GM12874 (cell line): Measurements from ENCODE around the gene BTBD19.

Experiments
- TF ChIP-seq, protein P1 (sequence below): IDR thresholded peaks from 2 replicates; pipeline ENCODE4 v1.5.1; 2011; ENCODE audit warnings: low read depth, mild to moderate bottlenecking, control low read depth, low read length, moderate library complexity; ENCODE audit not compliant: insufficient read depth

Gene BTBD19

DNA sequence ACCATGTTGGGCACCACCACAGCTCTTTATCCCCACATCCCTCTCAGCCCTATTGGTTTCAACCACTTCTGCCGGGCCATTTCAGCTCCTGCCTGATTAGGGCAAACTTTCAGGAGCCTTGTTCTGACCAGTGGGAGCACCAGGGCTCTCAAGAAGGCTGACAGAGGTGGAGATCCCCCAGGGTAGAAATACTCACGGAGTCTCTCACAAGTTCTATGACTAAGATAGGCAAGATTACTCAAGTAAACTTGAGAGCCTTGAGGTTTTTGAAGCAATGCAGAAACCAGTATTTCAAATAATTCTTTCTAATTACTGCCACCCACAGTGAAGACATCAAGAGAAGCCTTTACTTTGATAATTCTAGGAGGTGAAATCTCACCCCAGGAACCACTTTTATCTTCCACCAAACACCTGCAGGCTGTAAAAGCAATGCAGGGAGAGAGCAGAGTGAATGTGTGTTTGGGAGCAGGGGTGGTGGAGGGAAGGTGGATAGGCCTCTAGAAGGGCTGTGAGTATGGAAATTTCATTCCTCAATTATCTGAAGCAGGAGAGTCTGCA lies 41.3 kb downstream of the BTBD19 start:
- TF ChIP-seq, protein P1, sequence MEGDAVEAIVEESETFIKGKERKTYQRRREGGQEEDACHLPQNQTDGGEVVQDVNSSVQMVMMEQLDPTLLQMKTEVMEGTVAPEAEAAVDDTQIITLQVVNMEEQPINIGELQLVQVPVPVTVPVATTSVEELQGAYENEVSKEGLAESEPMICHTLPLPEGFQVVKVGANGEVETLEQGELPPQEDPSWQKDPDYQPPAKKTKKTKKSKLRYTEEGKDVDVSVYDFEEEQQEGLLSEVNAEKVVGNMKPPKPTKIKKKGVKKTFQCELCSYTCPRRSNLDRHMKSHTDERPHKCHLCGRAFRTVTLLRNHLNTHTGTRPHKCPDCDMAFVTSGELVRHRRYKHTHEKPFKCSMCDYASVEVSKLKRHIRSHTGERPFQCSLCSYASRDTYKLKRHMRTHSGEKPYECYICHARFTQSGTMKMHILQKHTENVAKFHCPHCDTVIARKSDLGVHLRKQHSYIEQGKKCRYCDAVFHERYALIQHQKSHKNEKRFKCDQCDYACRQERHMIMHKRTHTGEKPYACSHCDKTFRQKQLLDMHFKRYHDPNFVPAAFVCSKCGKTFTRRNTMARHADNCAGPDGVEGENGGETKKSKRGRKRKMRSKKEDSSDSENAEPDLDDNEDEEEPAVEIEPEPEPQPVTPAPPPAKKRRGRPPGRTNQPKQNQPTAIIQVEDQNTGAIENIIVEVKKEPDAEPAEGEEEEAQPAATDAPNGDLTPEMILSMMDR, result no peak

DNA sequence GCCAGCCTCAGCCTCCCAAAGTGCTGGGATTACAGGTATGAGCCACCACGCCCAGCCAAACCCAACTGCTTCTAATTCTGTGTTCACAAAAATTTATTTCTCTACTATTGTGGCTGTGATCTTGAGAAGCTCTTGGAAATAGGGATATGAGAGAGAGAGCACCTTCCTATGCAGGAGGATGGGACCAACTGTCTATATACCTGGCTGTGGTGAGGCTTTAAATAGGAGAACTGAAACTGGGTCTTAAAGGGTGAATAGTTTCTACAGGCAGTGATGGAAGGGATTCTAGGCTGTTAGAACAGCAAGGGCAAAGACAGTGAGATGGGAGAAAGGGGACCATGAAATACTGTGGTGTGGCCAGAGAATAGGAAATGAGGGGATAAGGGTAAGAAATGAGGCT lies 43.0 kb downstream of the BTBD19 start:
- TF ChIP-seq, protein P1, result no peak

DNA sequence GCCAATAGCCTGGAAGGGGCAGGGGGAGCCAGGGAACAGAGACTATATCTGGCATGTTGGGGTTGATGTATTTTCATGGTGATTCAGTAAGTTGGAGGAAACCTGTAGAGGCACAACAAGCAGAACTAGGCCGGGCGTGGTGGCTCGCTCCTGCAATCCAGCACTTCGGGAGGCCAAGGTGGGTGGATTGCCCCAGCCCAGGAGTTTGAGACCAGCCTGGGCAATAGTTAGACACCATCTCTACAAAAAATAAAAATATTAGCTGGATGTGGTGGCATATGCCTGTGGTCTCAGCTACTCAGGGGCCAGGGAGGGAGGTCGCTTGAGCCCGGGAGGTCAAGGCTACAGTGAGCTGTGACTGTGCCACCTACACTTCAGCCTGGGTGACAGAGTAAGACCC lies 44.9 kb downstream of the BTBD19 start:
- TF ChIP-seq, protein P1, result no peak

DNA sequence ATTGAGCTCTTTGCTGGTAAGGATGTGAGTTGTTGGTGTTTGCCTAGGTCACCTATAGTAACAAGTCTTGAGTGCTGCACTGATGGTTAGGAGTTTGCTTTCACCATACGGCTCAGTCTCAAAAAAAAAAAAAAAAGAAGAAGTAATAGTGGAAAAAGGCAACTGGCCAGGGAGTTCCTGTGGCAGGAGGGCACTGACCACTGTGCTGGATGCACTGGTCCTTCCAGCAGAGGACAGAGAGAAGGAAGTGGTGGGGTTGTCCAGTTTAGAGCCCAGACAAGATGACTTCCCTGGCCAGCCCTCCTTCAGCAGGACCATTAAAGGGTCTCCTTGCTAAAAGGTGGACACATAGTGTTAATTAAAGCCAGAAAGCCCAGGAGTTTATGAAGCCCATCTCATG lies 46.6 kb downstream of the BTBD19 start:
- TF ChIP-seq, protein P1, result no peak

DNA sequence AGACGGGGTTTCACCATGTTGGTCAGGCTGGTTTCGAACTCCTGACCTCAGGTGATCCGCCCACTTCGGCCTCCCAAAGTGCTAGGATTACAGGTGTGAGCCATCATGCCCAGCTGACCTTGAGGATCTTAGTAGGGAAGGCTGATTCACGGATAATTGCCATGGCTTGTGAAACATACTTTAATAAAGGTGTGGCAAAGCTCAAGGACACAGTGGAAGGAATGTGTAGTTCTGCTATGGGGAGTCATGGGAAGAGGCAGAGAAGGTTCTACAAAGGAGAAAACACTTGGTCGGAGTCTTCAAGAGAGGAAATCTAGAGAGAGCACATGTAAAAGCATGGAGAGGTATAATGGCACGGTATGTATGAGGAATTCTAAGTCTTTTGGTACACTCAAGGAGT lies 47.4 kb downstream of the BTBD19 start:
- TF ChIP-seq, protein P1, result no peak

DNA sequence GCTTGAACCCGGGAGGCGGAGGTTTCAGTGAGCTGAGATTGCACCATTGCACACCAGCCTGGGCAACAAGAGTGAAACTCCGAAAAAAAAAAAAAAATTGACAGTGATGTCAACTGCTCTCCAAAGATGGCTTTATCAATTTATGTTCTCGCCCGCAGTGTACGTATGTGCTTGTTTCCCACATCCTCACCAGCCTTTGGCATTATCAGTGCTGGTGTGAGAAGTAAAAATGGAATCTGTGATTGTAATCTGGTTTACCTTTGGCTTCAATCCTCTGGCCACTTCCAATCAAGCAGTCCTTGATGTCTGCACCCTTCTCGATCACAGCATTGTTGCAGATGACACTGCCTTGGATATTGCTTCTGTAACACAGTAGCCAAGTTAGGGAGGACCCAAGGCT lies 49.1 kb downstream of the BTBD19 start:
- TF ChIP-seq, protein P1, result no peak

DNA sequence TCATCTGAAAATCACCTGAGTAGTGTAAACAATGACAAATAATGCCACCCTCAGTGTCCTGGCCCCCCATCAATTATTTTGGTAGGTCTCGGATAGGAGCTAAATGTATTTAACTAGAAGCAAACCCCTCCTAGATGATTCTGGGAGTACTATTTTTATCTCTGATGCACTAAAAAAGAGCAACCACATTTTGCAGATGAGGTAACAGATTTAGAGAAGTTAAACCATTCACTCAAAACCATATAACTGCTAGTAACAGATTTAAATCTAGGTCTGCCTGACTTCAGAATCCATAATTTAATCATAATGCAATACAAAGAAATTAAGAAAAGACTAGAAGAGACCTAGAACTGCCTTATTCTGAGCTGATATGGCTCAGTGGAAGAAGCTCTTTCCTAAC lies 52.0 kb downstream of the BTBD19 start:
- TF ChIP-seq, protein P1, result no peak
